Left kidney (tissue), 2 donors: ENCODE data around the gene SLC25A27. TPM values are rescaled to one million over a fixed set of nuclear protein-coding genes. Genes with fewer than 3 reads are reported as not detected.

Experiments used
- DNase-seq: peaks from one replicate; pipeline ENCODE4 v3.0.0-alpha.2; 2013
- polyA plus RNA-seq: library from polyadenylated mRNA; unstranded; fragments of 120-200 nt; gene quantifications from one replicate; pipeline ENCODE4 v1.2.1, GENCODE V29; 2013; ENCODE audit not compliant: insufficient read length

Gene SLC25A27
- polyA plus RNA-seq, 1 donor, result 69.6 TPM

DNA sequence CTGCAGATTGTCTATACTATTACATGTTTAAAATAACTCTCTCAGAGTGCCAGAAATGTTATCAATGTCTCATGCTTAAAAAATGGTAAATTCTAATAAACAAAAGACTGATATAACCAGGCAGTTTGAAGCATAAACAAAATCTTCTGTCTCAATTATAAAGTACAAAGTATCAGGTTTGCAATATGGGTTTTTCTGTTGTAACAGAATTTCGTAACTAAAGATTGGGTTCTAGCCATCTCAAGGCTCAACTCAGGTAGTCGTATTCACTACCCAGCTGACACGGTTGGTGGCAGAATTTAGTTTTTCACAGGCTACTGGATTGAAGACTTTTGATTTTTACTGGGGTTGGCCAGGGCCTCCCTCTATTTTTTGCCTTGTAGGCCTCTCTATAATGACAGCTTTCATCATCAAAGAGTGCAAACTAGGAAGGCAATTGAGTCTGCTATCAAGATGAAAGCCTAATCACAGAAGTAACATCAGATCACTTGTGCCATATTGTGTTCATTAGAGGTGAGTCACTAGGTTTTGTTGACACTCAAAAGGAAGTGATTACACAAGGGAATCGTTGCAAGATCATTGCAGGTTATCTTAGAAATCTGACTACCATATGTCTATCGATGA, 3.8 kb upstream of the SLC25A27 start:
- no peak for DNase-seq

DNA sequence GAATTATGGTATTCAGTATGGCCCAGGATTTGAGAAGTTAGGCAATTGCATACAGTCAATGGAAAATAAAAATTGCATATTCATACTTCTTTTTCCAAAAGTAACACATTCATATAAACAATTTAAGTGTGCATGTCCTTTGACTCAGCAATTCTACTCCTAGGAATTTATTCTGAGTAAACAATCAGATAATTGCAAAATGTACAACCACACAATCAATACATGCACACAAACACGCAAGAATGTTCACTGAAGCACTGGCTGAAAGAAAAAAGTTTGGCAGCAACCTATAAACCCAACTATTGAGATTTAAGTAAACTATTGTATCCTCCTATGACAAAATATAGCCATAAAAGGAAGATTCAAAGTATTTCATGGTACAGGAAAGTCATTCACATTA, 1.8 kb upstream of the SLC25A27 start:
- no peak for DNase-seq

DNA sequence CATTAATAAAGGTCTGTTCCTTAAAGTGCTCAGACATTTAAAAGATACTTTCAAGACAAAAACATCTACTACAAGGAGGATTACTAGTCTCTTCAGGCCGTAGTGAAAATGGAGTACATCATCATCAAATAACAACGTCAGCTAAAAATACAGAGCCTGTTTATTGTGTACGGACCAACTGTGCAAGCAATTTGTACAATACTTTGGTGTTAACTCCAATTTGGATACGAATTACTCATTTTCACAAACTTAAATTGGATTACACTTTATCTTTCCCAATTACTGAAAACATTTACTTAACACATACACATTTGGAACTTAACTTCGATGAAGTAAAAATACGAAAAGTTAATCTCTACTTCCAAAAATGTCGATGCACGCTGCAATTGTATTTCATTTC, 959 bp upstream of the SLC25A27 start:
- peak; percentile 38 for DNase-seq

DNA sequence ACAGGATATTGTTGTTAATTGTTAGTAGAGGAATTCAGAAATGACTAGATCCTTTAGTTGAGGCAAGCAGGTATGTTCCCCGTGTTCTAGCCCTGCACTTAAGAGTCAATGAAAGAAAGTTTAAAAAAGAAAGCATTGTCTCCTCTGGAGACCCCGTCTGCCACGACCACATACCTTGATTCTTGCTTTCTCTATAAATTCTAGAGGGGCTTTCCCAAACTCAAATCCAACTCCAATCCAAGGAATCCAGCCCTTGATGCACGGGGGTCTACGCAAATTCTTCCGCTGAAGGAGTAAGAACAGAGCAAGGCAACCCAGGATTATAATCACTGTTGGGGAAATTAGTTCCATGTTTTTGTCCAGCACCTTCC, 558 bp upstream of the SLC25A27 start:
- DNase-seq, result no peak

DNA sequence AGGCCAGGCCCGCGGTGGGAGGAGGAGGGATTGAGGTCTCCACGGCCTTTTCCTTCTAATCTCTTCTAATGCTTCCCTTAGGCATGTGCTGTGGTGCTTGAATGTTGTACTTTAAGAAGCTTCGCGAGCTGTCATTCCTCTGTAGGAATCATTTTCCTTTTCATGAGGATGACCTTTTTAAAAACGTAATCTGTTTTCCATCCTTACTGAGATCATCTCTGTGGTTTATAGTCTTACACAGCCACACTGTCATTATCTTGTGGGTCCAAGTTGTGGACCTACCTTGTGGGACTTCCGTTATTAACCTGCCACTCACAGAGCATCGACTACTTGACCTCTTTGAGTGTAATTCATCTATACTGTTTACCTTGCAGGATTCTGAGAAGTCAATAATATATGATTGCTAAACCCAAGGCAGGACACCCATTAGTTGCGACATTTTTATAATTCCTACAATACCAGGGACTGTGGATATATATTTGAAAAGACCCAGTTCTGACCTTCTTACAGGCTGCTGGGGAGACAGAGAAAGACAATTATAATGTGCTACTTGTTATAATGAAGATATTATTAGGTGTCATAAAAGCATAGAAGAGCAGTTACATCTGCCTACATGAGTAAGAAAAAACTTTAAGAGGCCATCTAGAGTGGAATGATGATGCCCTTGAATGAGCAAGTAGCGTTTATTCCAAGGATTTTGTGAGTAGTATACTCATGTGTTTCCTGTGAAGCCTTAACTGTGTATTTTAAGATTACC, 842 bp downstream of the SLC25A27 start:
- DNase-seq, result no peak

DNA sequence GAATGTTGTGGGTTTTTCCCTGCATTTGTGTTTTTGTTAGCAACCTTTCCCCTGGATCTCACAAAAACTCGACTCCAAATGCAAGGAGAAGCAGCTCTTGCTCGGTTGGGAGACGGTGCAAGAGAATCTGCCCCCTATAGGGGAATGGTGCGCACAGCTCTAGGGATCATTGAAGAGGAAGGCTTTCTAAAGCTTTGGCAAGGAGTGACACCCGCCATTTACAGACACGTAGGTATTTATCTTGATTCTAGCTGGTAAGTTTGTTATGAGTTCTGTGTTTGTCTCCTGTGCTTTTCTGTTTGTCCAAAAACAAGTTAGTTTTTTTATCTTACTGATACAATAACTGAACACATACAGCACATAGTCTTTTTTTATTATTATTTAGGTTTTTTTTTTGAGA, 3.0 kb downstream of the SLC25A27 start:
- no peak for DNase-seq

DNA sequence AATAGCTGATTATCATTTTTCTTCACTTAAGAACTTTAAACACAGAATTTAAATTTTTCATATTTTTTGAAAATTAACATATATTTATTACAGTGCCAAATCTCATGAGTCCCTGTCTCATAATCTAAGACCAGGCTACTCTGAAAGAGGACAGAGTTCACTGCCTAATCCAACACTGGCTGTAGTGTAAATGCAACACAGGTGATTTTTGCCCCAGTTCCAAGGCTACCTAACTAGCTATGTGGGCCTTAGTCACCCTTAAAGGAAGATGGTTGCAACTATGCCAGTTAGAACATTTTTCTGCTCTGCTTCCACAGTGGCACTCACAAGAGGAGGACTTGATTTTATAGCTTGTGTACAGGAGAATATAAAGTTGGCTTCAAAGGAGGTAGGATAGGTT, 4.9 kb downstream of the SLC25A27 start:
- DNase-seq, result no peak

DNA sequence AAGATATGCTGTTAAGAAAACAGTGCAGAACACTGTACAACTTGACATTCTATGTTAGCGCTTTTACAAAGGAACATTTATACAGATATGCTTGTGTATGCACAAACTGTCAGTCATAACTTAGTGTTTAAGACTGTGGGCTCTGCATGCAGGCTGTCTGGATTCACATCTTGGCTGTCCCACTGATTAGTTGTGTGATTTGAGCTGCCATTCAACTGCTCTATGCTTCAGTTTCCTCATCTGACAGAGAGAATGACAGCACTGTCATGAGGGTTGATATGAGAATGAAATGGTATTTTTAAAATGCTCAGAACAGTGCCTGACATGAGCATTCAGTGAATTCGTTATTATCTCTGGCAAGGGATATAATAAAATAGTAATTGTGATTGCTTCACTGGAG, 8.7 kb downstream of the SLC25A27 start:
- DNase-seq, result no peak

DNA sequence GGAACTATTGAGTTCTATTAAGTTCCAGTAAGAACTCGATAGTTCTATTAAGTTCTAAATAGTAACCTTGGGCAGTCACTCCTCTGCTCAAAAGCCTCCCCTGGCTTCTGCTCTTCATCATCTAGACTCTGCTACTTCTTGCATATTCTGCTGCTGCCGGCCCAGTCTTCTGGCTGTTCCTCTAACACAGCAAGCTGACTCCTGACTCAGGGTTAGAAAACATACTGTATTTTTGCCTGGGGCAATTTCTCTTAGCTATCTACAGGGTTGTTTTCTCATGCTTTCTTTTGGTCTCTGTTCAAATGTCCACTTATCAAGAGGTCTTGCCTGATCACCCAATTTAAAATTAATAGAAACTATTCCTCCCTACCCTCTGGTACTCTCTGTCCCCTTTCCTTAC, 14.6 kb downstream of the SLC25A27 start:
- no peak for DNase-seq

DNA sequence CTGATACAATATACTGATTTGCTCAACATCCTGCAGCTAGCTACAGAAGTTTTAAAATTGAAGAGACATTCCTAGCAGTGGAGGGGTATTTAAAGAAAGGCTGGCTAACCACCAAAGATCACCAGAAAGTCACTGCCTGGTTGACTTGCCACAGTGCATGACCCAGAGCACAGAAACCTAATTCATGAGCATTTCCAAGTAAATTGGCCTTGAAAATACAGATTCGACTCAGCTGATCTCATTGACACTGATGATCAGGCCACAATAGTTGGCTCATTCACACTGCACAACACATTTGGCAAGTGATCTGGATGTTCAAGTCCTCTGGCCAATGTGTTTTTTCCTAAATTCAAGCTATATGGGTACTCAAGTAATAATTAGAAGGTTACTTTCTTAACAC, 21.6 kb downstream of the SLC25A27 start:
- DNase-seq, result no peak

DNA sequence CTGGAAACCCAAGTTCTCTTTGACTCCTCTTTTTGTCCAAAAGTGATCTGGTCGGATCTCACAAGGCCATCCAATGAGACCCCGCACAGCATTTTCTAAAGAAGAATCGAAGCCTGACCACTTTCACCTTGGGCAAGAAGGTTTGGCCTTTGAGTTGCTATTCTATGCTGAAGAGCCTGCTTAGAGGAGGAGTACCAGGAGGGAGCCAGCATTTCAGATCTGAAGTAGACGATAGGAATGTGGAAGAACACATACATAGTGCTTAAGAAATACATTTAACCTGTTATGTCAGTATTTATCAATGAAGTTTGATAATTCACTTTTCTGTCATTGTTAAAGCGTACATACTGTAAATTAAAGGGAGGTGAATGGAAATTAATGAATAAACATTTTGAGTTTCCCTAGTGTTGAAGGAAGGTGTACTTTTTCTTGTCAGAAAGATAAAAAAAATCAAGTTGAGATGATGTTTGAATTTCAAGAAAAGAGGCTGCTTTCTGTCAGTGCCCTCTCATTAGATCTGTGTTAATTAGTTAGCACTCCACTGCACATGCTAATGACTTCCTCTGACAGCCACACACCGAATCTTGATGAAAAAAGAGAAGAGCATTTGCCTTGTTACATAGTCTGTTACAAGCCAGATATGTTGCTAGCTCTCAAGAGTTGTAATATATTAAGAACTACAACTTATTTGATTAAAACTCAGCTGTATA, 24.0 kb downstream of the SLC25A27 start:
- DNase-seq, result no peak

DNA sequence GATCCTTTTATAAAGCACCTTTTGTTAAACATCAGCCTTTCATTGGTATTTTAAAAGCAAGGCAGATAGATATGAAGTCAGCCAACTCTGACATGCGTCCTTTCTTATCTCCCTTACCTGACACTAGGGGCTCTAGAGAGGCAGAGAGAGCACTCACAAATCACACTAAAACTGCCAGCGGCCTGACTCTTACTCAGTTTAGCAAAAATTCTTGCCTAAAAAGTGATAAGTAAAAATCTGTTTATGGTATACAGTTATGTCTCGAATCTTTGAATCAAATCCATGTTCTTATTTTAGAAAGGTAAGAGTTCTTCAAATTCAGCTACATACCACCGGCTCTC, 24.5 kb downstream of the SLC25A27 start:
- DNase-seq, result no peak

DNA sequence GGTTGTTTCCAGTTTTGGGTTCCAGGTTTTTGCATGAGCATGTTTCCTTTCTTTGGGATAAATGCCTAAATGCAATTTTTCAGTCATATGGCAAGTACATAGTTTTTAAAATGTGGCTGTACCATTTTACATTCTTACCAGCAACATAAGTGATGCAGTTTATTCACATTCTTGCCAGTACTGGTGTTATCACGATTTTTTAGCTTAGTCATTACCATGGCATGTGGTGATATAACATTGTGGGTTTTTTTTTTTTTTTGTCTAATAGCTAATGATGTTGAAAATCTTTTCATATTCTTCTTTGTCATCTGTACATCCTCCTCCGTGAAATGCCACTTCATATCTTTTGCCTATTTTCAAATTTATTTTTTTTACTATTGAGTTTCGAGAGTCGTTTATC, 32.0 kb downstream of the SLC25A27 start:
- DNase-seq, result no peak

DNA sequence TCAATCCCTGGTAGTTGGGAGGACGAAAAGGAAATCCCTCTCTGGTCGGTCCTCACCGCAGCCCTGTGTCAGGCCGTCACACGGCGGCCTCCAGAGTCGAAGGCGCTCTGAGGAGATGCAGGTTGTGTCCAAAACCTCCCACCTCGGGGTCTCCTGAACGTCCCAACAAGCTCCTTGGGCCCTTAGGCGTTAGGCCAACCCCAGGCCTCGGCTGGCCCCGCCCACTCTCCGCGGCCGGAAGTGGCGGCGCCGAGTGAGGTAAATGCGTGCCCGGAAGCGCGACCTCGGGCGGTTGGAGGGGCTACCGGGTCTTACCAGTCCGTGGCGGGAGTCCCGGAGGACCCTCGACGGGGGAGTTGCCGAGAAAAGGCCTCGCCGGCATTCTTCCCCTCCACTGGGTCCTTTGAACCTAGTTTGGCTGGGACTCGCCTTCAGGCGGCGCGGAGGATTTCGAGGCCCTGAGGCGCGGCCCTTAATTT, 34.9 kb downstream of the SLC25A27 start, which contains the start of gene TDRD6:
TDRD6 (plus strand) TSS at position 267 of the 479 bp plus-strand sequence. CDS start 244 bp downstream, outside the sequence.
- no peak for DNase-seq

DNA sequence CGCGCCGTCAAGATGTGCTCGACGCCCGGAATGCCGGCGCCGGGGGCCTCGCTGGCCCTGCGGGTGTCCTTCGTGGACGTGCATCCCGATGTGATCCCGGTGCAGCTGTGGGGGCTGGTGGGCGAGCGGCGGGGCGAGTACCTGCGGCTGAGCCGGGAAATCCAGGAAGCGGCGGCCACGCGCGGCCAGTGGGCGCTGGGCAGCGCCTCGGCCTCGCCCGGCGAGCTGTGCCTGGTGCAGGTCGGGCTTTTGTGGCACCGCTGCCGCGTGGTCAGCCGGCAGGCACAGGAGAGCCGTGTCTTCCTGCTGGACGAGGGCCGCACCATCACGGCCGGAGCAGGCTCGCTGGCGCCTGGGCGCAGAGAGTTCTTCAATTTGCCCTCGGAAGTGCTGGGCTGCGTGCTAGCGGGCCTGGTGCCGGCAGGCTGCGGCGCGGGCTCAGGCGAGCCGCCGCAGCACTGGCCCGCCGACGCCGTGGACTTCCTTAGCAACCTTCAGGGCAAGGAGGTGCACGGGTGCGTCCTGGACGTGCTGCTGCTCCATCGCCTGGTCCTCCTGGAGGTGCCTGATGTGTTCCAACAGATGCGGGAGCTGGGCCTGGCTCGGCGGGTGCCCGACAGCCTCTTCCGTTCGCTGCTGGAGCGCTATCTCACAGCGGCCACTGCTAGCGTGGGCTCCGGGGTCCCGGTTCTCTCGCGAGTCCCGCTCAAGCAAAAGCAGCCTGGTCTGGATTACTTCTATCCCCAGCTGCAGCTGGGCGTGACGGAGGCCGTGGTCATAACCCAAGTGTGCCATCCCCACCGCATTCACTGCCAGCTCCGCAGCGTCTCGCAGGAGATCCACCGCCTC, 35.6 kb downstream of the SLC25A27 start:
- no peak for DNase-seq

DNA sequence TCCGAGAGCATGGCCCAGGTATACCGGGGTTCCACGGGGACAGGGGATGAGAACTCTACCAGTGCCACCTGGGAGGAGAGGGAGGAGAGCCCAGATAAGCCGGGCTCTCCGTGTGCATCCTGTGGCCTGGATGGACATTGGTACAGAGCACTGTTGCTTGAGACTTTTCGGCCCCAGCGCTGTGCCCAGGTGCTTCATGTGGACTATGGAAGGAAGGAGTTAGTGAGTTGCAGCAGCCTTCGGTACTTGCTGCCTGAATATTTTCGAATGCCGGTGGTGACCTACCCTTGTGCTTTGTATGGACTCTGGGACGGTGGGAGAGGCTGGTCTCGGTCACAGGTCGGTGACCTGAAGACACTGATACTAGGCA, 36.2 kb downstream of the SLC25A27 start:
- DNase-seq, result no peak

DNA sequence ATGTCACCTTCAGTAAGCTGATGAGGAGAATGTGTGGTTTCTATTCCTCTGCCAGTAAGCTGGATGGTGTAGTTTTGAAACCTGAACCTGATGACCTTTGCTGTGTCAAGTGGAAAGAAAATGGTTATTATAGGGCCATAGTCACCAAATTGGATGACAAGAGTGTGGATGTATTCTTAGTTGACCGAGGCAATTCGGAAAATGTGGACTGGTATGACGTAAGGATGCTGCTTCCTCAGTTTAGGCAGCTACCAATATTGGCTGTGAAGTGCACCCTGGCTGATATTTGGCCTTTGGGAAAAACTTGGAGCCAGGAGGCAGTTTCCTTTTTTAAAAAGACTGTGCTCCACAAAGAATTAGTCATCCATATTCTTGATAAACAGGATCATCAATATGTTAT, 36.9 kb downstream of the SLC25A27 start:
- no peak for DNase-seq

DNA sequence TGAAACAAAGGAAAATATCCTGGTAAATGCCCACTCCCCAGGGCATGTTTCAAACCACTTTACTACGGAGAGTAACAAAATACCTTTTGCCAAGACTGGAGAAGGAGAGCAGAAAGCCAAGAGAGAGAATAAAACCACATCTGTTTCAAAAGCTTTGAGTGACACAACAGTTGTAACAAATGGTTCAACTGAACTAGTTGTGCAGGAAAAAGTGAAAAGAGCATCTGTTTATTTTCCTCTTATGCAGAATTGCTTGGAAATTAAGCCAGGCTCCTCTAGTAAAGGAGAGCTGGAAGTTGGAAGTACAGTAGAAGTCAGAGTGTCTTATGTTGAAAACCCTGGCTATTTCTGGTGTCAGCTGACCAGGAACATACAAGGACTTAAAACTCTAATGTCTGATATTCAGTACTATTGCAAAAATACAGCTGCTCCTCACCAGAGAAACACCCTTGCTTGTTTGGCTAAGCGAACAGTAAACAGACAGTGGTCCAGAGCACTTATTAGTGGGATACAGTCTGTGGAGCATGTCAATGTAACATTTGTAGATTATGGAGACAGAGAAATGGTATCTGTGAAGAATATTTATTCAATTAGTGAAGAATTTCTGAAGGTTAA, 37.5 kb downstream of the SLC25A27 start:
- no peak for DNase-seq

DNA sequence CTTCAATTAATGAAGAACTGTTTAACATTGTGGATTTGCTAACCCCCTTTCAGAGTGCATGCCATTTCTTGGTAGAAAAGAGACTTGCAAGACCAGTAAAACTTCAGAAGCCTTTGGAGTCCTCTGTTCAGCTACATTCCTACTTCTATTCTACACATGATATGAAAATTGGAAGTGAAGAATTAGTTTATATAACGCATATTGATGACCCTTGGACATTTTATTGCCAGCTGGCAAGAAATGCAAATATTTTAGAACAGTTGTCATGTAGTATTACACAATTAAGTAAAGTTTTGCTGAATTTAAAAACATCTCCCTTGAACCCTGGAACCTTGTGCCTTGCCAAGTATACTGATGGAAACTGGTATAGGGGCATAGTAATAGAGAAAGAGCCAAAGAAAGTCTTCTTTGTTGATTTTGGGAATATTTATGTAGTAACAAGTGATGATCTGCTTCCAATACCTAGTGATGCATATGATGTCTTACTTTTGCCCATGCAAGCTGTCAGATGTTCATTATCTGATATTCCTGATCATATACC, 38.2 kb downstream of the SLC25A27 start:
- no peak for DNase-seq

DNA sequence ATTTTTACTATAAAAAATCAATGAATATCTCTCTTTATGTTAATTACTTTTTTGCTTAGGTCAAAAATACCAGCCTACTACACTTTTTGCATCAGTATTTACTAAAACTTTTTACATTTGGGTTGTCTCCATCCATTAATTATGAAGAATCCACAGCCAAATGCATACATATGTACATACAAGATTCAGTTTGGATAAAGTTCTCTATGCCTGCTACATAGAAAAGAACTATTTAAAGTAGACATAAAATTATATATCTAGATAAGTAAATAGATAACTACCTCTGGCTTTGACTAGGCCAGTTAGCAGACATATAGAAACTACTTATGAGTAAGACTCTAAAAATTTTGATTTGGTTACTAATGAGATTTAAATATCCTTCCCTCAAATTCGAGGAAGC, 47.2 kb downstream of the SLC25A27 start:
- DNase-seq, result no peak

DNA sequence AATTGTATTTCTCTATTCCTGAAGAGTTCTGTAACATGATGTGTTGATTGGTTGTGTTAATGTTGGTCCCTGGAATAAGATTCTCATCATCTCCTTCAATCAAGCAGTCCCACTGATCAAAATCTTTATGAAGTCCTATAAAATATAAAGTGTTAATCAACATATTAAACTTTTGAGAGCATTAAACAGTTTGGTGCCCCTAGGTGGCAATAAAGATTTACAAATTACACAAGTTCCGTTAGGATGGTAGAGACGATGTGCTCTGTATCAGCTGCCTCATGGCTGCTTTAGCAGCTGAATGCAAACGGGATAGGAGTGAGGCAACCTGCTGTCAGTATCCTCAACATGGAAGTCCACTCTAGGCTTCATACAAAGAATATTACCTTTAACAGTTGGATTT, 51.8 kb downstream of the SLC25A27 start:
- peak; percentile 18 for DNase-seq

DNA sequence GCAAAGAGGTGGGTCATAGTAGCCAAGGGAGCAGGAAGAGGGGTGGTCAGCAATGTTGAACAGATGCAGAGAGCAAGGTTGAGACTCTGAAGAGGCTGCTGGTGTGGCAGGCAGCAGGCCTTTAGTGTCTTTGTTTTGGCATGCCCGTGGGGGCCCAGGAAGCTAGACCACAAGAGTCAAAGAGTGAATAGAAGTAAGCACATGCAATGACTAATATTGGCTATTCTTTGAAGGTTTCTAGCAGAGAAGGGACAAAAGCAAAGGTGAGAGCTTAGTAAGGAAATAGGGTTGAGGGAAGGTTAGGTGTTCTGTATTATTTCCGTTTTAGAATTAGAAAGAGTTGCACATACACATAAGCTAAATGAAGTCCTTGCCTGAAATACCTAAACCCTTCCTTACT, 53.7 kb downstream of the SLC25A27 start:
- DNase-seq, result no peak
